Ovary (tissue), 3 donors: Measurements from ENCODE around the gene PLSCR3.

ENCODE experiments used
- EP300 ChIP-seq: sonication (generic); formaldehyde crosslinking; IDR thresholded peaks from one replicate; pipeline ENCODE4 v1.6.1; 2017; ENCODE audit warnings: antibody characterized with exemption
- POLR2A ChIP-seq: fragments of 450-650 bp; IDR thresholded peaks from one replicate; pipeline ENCODE4 v1.6.1; 2017; ENCODE audit warnings: antibody characterized with exemption, mild to moderate bottlenecking, moderate library complexity
- TF ChIP-seq, protein P1 (sequence below), 3 donors: fragments of 450-650 bp in 2 of 3; fragments of 200-600 bp in 1 of 3; IDR thresholded peaks; one replicate each; pipeline versions ENCODE4 v1.5.1 to v1.8.0; 2016 to 2022; ENCODE audit warnings: antibody characterized with exemption in 3 of 3, mild to moderate bottlenecking in 1 of 3
- donor health status: DM: no; HTN: no; CAD: no.

DNA sequence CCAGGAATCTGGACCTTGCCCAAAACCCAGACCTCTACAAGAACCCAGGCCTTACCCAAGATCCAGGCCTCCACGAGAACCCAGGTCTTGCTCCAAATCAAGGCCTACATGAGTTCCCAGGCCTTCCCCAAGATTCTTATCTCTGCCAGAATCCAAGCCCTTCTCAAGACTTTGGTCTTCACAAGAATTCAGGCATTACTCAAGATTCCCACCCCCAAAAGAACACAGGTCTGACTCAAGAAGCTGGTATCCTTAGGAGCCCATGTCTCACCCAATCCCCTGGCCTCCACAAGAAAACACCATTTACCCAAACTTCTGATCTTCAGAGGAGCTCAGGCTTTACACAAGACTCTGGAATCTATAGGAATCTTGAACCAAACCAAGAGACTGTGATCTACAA, 36.9 kb upstream of the PLSCR3 start:
- TF ChIP-seq, protein P1, sequence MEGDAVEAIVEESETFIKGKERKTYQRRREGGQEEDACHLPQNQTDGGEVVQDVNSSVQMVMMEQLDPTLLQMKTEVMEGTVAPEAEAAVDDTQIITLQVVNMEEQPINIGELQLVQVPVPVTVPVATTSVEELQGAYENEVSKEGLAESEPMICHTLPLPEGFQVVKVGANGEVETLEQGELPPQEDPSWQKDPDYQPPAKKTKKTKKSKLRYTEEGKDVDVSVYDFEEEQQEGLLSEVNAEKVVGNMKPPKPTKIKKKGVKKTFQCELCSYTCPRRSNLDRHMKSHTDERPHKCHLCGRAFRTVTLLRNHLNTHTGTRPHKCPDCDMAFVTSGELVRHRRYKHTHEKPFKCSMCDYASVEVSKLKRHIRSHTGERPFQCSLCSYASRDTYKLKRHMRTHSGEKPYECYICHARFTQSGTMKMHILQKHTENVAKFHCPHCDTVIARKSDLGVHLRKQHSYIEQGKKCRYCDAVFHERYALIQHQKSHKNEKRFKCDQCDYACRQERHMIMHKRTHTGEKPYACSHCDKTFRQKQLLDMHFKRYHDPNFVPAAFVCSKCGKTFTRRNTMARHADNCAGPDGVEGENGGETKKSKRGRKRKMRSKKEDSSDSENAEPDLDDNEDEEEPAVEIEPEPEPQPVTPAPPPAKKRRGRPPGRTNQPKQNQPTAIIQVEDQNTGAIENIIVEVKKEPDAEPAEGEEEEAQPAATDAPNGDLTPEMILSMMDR (IDR thresholded peaks at IDR 0.05): no peak
- no peak for TF ChIP-seq EP300
- TF ChIP-seq POLR2A: no peak
